GM19467 (cell line): ENCODE results near the gene RGS4.

Experiments used
- ATAC-seq: cut with Tn5 transposase; IDR thresholded peaks from one replicate; pipeline ENCODE4 v1.9.1; 2021; ENCODE audit warnings: mild to moderate bottlenecking, moderate library complexity; ENCODE audit not compliant: unreplicated experiment

The RGS4 gene

DNA sequence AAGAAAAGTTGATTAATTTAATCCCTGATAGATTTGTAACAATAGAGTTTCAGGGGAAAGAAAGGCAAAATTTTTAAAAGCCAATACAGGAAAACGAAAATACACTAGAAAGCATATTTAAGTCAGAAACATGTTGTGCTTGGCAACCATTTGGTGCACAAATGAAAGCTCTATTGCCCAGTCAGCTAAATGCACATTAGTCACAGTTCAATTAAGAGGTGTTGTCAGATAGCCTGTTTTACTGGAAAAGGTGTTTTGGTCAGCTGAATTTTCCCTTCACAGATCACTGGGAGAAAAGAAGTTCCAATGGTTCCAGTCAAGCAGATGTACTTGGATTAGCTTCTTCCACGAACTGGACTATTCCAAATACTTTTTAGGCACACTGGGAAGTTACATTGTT lies 25.4 kb downstream of the RGS4 start:
- ATAC-seq = no peak

DNA sequence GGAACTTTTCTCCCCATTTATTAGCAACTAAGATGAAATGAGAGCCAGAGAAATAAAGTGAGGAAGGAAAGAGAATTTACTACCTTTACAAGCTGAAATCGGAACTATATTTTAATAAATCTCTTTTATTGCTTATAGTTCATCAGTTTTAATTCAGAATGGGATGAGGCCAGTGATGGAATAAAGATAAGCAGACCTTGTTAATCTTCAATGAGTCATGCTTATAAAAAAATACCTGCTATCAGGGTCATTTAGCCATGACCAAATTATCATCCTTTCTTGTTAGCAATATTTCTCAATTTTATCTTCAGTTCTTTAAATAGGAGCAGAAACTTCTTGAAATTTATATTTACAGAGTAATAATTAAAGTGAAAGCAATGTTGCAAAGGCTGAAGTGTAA lies 26.1 kb downstream of the RGS4 start:
- no peak for ATAC-seq

DNA sequence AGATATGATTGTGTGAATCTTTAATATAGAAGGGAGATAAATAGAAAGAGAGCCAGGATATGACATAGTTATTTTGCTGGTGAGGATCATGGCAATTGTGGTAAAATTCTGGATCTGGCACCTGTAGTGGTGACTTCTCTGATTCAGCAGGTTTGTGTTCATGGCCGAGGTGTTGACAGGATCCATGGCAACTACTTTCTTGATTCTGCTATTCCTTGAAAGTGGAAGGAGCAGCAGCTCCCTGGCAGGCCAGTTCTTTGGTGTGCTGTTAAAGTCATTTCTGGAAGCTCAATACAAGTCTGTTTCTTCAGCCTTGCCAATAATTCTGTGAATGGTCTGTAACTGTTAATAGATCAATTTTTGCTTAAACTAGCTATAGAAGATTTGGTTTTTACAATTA lies 33.4 kb downstream of the RGS4 start:
- no peak for ATAC-seq

DNA sequence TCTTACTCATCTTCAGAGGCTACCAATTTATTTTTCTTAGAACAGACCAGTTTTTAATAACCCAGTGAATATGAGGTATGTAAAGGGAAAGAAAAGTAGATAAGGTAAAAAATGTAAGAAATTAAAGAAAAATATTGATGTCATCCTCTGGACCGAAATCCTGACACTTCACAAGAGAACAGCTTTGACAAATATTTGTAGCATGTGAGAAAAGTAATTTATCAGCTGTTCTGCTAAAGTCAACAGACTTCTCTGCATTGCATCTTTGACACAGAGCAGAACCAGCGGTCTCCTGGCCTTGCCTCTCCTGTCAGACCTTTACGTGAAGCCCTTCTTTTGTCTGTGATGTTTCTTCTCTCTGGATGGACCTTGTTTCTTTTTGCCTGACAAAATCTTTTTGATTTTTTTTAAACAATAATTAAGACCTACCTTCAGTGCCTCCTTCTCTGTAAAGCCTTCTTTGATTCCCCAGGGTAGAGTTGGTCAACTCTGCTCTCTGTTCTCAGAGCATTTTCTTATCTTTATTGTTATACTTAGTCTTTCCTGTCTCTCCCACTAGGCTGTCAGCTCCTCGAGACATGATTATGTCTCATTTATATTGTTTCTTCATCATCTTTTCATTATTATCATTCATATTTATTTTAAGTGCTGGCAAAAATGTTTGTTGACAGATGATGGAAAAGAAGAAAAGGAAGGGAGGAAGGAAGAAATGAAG lies 35.4 kb downstream of the RGS4 start:
- no peak for ATAC-seq

DNA sequence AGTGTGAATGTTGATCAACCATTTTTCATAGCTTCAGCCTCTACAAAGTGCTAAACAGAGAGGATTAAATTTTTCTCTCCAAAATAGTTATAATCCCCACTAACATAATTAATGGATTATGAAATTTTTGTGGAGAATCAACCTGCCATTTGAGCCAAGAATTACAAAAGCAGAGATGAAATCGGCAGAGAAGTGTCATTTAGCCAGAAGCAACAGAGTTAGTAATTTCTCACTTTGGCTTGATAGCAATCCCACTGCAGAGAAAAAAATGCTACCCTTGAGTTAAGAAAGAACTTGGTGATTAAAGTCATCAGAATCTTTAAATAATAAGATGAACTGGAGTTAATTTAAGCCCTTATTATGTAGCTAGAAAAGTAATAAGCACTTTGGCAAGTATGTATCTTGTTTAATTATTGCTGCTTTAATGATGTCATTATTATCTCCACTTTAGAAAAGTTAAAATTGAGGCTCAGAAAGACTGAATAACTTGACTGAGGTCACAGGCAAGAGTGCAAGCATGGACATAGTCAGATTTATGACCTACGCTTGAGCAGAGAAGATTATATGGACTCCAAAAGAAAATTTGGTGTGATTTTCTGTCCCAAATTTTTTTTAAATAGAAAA lies 37.3 kb downstream of the RGS4 start:
- ATAC-seq = no peak

DNA sequence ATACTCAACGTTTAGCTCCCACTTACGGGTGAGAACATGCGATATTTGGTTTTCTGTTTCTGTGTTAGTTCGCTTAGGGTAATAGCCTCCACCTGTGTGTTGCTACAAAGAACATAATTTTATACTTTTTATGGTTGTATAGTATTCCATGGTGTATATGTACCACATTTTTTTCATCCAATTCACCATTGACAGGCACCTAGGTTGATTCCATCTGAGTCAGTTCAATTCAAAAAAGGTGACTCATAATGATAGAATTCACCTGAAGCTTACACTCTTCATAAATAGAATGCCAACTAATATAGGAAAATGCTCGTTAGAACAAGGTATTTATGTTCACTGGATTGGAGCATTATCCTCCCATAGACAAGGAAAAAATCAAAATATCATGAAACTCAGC lies 38.5 kb downstream of the RGS4 start:
- ATAC-seq = no peak

DNA sequence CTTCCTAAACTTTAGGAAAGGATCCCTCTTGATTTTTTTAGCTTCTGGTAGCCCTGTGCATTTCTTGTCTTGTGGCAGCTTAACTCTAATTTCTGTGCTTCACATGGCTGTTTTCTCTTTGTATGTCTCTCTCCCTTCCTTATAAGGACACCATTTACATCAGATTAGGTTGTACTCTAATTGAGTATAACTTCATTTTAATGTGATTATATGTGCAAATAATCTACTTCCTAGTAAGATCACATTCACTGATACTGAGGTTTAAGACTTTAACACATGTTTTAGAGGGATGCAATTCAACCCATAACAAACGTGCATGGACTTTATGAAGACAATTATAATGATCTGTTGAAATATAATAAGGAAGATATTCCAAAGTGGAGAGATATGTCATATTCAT lies 46.7 kb downstream of the RGS4 start:
- ATAC-seq = no peak

DNA sequence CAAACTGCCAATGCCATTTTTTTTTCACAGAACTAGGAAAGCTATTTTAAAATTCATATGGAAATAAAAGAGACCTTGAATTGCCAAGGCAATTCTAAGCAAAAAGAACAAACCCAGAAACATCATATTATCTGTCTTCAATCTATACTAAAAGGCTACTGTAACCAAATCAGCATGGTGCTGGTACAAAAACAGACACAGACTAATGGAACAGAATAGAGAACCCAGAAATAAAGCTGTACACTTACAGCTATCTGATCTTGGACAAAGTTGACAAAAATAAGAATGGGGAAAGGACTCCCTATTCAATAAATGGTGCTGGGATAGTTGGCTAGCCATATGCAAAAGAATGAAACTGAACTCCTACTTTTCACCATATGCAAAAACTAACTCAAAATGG lies 50.5 kb downstream of the RGS4 start:
- ATAC-seq = no peak

DNA sequence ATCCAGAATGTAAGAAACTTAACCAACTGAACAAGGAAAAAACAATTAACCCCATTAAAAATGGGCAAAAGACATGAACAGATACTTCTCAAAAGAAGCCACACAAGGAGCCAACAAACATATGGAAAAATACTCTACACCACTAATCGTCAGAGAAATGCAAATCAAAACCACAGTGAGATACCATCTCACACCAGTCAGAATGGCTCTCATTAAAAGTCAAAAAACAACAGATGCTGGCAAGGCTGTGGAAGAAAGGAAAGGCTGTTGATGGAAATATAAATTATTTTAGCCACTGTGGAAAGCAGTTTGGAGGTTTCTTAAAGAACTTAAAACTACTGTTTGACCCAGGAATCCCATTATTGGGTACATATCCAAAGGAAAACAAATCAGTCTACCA lies 51.2 kb downstream of the RGS4 start:
- ATAC-seq = no peak

DNA sequence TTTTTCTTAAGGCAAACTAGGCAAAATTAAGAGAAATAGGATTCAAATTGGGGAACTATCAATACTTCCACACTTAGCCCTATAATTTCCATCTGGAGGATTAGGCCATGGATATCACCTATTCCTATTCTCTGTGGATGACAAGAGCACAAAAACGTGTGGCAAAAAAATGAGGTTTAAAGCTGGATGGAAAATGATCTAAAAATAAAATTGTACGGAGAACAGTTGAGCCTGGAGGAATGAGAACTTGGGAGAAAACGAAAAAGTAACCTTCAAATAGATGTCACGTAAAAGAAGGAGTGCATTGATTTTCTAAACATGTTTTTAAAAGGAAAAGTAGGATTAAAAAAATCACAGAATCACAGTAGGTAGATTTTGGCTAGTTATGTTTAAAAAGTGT lies 55.7 kb downstream of the RGS4 start:
- no peak for ATAC-seq
